AG09319 (cell line): ENCODE measurements around the gene LMO1.

Source experiments
- DNase-seq: peaks from one replicate; pipeline ENCODE4 v3.0.0-alpha.2; 2010; ENCODE audit warnings: low read depth; ENCODE audit errors: extremely low read depth
- CTCF ChIP-seq: IDR thresholded peaks from 2 replicates; pipeline ENCODE4 v1.5.1; 2011; ENCODE audit warnings: low read depth, mild to moderate bottlenecking, inconsistent platforms, low read length, moderate library complexity

Gene LMO1

GRCh38 chr11:8269636-8270035, 6.0 kb upstream of the LMO1 start:
- no peak for DNase-seq
- TF ChIP-seq CTCF: no peak

DNA sequence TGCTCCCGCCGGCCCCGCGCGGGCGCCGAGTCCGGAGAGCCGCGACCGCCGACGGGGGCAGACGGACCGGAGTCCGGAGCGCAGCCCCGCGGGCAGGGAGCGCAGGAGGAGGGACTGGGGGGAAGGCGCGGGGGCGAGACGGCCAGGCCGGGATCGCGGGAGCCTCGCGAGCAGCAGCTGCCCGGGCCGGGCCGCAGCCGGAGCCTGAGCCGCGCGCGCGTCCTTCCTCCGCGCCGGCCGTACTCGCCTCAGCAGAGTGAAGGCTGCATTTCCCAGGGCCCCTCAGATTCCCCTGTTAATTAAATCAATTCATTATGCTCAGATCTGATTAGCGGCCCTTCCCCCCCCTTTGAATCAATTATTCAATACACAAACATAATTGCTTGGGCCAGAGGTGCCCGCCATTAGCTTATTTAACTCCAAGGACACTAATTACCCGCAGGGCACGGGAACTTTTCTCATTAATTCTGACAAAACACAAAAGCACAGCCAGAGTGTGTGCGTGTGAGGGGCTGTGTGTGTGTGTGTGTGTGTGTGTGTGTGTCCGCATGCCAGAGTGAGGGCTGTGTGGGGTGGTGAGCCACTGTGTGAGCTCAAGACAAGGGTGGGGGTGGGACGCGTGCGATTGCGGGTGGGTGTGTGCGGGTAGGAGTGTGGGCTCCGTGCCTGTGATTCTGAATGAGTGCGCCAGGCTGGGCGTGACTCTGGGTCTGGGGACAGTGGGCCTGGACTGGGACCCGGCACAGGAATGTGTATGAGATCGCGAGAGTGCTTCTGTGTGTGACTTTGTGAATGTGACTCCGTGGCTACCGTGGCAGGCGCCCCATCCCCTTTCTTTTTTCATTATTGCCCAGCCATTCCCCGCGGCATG, 5.1 kb upstream of the LMO1 start:
- no peak for DNase-seq

DNA sequence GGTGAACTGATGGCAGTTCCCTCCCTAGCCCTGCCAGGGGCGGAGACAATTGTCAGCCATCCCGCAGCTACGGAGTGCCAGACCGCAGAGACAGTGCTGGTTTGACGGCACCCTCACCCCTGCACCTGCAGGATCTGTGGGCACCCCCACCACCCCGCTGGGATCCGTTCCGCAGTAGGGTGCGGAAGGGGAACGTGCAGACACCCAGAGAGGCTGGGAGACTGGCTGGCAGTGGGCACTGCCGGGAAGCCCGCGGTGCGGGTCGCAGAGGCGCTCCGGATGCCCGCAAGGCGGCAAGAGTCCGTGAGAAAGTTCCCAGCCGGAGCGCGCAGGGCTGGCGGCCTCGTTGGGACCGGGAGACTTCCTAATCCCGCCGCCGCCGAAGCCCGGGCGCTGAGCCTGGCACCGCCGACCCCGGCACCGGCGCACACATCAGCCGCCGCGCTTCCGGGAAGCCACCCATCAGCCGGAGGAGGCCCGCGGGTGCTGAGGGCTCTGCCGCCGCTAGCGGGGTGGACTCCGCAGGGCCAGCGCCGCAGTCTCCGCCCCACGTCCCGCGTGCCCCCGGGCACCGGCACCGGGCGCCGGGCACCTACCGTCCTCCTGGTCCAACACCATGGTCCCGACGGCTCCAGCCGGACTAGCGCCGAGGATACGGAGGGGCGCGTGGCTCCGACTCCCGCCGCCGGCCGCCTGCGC, 4.3 kb upstream of the LMO1 start:
- TF ChIP-seq CTCF: no peak
- no peak for DNase-seq

More for the DNA sequence above, 5.1 kb upstream of the LMO1 start:
- no peak for TF ChIP-seq CTCF

GRCh38 chr11:8267280-8267679, 3.6 kb upstream of the LMO1 start:
- no peak for DNase-seq
- no peak for TF ChIP-seq CTCF

DNA sequence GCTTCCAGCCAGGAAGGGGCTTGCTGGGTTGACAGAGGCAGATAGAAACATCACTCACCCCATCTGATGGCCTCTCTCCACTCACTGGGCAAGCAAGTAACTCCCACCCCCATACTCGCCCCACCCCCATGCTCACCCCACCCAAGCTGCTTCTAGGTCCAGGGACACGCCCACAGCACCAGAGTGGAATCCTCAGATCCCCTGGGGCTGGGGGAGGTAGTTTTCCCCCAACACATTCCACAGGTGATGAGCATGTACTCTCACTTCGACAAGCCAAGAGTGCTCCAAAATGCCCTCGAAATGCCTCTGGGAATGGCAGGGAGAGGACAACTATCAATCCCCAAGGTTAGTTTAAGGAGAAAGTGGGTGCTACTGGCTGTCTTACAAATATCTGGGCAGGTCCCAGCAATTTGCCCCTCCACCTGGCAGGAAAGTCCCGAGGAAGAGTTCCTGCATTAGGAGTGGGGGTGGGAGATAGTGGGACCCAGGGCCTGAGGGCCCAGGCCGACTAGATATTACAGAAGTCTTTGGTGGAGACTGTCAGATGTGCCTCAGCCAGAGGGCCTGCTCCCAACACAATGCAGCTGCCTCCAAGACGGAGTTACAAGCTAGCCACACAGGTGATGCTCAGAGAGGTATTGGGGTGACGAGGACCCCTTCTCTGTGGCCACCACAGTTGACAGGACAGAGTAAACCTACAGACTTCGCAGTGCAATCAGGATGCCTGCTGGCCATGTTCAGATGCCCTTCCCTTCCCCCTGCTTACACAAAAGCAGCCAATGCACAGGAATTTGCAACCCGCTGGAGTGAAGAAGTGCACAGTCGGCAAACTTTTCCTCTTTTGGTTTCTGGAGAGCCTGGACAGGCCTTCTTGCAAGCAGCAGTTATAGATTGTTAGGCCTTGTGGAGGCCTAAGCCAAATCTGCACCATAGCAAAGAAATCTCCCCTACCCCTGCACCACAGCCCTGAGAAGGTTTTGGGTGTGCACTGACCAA, 2.9 kb upstream of the LMO1 start:
- DNase-seq: no peak
- no peak for TF ChIP-seq CTCF

GRCh38 chr11:8265681-8266241, 2.1 kb upstream of the LMO1 start:
- TF ChIP-seq CTCF: no peak
- no peak for DNase-seq
